Karpas-422 (cell line): ENCODE results near the gene PCDHGC4. TPM values are rescaled to one million over a fixed set of nuclear protein-coding genes. Genes with fewer than 3 reads are reported as not detected.
A peak's percentile ranks its signal among the peaks of the same experiment; 100 is the strongest.

Experiments used
- DNase-seq: peaks from one replicate; pipeline ENCODE4 v3.0.0-alpha.2; 2015
- H2AFZ ChIP-seq: fragments of 200-600 bp; sonication (generic); 2 replicates; pipeline ENCODE4 v1.6.1; 2014; ENCODE audit warnings: antibody characterized with exemption, low read length, mixed read lengths
- H3K27ac ChIP-seq: fragments of 200-600 bp; sonication (generic); 2 replicates; pipeline ENCODE4 v1.5.1; 2014; ENCODE audit warnings: mild to moderate bottlenecking, low read length, moderate library complexity
- H3K27me3 ChIP-seq: fragments of 200-600 bp; sonication (generic); 2 replicates; pipeline ENCODE4 v1.6.1; 2014; ENCODE audit warnings: low read length, mixed read lengths
- H3K36me3 ChIP-seq: fragments of 200-600 bp; sonication (generic); 2 replicates; pipeline ENCODE4 v1.6.1; 2014; ENCODE audit warnings: low read length, mixed read lengths; ENCODE audit not compliant: insufficient read depth
- H3K4me1 ChIP-seq: fragments of 200-600 bp; sonication (generic); 2 replicates; pipeline ENCODE4 v1.6.1; 2014; ENCODE audit warnings: mild to moderate bottlenecking, low read length, mixed read lengths
- H3K4me2 ChIP-seq: fragments of 200-600 bp; sonication (generic); 2 replicates; pipeline ENCODE4 v1.6.1; 2014; ENCODE audit warnings: low read length, low read depth, mild to moderate bottlenecking; ENCODE audit not compliant: poor library complexity, severe bottlenecking
- H3K4me3 ChIP-seq: fragments of 200-600 bp; sonication (generic); 2 replicates; pipeline ENCODE4 v1.5.1; 2014; ENCODE audit warnings: mild to moderate bottlenecking, antibody characterized with exemption, low read length, mixed read lengths
- H3K79me2 ChIP-seq: fragments of 200-600 bp; sonication (generic); 2 replicates; pipeline ENCODE4 v1.6.1; 2014; ENCODE audit warnings: mild to moderate bottlenecking, low read length, mixed read lengths
- H3K9ac ChIP-seq: fragments of 200-600 bp; sonication (generic); 2 replicates; pipeline ENCODE4 v1.6.0; 2014; ENCODE audit warnings: low read length
- H3K9me2 ChIP-seq: fragments of 200-600 bp; sonication (generic), shearing (Covaris generic); replicated peaks from 2 replicates; pipeline ENCODE4 v1.6.0; 2014; ENCODE audit warnings: mild to moderate bottlenecking, low read length, moderate library complexity; ENCODE audit not compliant: insufficient read depth
- H3K9me3 ChIP-seq: fragments of 300-700, 200-600 bp; sonication (generic); 2 replicates; pipeline ENCODE4 v1.6.1; 2014; ENCODE audit warnings: low read length, mixed read lengths
- H4K20me1 ChIP-seq: fragments of 200-600 bp; sonication (generic); 2 replicates; pipeline ENCODE4 v1.6.1; 2014; ENCODE audit warnings: mild to moderate bottlenecking, antibody characterized with exemption, low read length, low read depth; ENCODE audit not compliant: insufficient read depth
- total RNA-seq: library from RNA; depleted of rRNA; stranded (reverse); fragments of >200 nt; shearing (Covaris generic); gene quantifications from 2 replicates; pipeline ENCODE4 v1.2.3, GENCODE V29; 2014; ENCODE audit warnings: low replicate concordance; rRNA removed

PCDHGC4 gene
- total RNA-seq, 1 experiment from 2014 or later = 11.8 TPM

DNA sequence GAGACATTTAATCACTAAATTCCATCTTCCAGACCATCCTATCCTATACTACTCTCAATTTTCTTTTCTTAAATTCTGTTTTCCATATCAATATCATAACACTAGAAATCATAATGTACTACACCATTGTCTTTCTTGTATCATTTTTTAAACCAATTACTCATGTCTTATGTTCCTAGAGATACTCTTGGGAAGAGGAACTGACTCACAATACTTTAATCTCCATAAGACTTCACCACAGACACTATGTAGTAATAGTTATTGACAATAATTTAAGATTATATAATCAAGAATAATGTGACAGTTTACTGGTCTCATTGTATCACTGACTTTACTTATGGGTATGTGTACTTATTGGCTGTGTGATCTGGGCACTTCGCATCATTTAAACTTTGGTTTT, 47.9 kb downstream of the PCDHGC4 start:
- Histone ChIP-seq H3K4me2 (no peak overlapping the region), H3K4me1 (peaks cover 67% of the 10 kb centered on the region), H4K20me1 (no peaks in the 10 kb centered on the region), H3K9ac (no peak overlapping the region), H2AFZ (no peak overlapping the region), H3K27ac (peak overlapping the region; percentile 100), H3K9me3 (no peaks in the 10 kb centered on the region), H3K27me3 (no peaks in the 10 kb centered on the region), H3K36me3 (peaks cover 44% of the 10 kb centered on the region), H3K79me2 (peaks cover 24% of the 10 kb centered on the region), H3K9me2 (no peaks in the 10 kb centered on the region), H3K4me3 (no peak overlapping the region)
- DNase-seq = no peak

DNA sequence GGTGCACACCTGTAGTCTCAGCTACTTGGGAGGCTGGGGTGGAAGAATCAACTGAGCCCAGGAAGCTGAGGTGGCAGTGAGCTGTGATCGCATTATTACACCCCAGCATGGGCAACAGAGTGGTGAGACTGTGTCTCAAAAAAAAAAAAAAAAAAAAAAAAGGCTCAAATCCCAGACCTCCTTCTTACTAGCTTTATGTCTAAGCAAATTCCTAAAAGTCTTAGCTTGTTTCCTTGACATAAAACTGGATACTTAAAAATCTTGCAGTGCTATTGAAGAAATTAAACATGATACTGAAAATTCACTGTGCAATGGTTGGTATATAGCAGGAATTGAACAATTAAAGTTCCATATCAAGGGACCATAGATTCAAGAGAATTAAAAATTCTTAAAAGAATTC, 49.1 kb downstream of the PCDHGC4 start:
- no peaks in the 10 kb centered on the region for H3K9me3 ChIP-seq
- DNase-seq = no peak
- H3K36me3 ChIP-seq = peaks cover 32% of the 10 kb centered on the region
- peak overlapping the region; percentile 100 for H3K27ac ChIP-seq
- H2AFZ ChIP-seq = no peak overlapping the region
- H3K4me3 ChIP-seq = no peak overlapping the region
- H3K79me2 ChIP-seq = peaks cover 17% of the 10 kb centered on the region
- H3K9me2 ChIP-seq = no peaks in the 10 kb centered on the region
- H3K27me3 ChIP-seq = no peaks in the 10 kb centered on the region
- H3K9ac ChIP-seq = no peak overlapping the region
- no peaks in the 10 kb centered on the region for H4K20me1 ChIP-seq
- H3K4me2 ChIP-seq = no peak overlapping the region
- peaks cover 55% of the 10 kb centered on the region for H3K4me1 ChIP-seq

DNA sequence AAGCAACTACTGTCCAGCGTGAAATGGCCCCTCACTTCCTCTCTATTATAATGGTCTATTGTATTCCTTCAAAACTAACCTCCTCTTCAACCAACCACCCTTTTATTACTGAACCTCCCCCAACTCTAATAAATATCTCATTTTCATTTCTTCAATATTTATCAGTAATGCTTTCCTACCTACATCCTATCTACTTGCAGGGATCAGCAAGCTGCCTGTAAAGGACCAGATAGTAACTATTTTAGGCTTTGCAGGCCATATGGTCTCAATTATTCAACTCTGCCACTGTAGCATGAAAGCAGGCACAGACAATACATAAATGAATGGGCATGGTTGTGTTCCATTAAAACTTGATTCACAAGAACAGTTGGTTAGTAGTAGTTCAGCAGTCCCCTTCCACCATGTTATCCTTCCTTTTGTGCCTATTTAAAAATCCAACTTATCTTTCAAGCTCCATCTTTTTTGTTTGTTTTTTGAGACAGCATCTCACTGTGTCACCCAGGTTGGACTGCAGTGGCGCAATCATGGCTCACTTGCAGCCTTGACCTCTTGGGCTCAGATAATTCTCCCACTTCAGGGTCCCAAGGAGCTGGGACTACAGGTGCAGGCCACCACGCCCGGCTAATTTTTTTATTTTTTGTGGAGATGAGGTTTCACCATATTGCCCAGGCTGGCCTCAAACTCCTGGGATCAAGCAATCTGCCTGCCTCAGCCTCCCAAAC, 49.8 kb downstream of the PCDHGC4 start:
- DNase-seq = no peak
- Histone ChIP-seq H3K79me2 (peaks cover 10% of the 10 kb centered on the region; the same call in 1 of the 2 replicates), H3K27ac (peak overlapping the region; percentile 100), H3K4me2 (no peak overlapping the region), H2AFZ (no peak overlapping the region), H3K4me1 (peaks cover 47% of the 10 kb centered on the region), H4K20me1 (no peaks in the 10 kb centered on the region), H3K9ac (no peak overlapping the region), H3K27me3 (no peaks in the 10 kb centered on the region), H3K9me2 (no peaks in the 10 kb centered on the region), H3K4me3 (no peak overlapping the region), H3K9me3 (no peaks in the 10 kb centered on the region), H3K36me3 (peaks cover 31% of the 10 kb centered on the region)

Other genes starting within 250 kb of the PCDHGC4 start
- 0.25 TPM in 1 of 2 replicates, not detected in the other for gene PCDHB15, start 239.6 kb upstream of the PCDHGC4 start, total RNA-seq
- gene SLC25A2, start 181.0 kb upstream of the PCDHGC4 start, total RNA-seq = 0.65 and 0.82 TPM in 2 replicates
- 70.0 and 85.9 TPM in 2 replicates for gene TAF7, start 164.2 kb upstream of the PCDHGC4 start, total RNA-seq
- 0.48 and 1.2 TPM in 2 replicates for gene PCDHGA1, start 154.5 kb upstream of the PCDHGC4 start, total RNA-seq
- 0.04 TPM in 1 of 2 replicates, not detected in the other for gene PCDHGA2, start 146.3 kb upstream of the PCDHGC4 start, total RNA-seq
- gene PCDHGA3, start 141.2 kb upstream of the PCDHGC4 start, total RNA-seq = not detected in 2 replicates
- 14.0 and 15.3 TPM in 2 replicates for gene PCDHGB1, start 134.9 kb upstream of the PCDHGC4 start, total RNA-seq
- 11.1 and 13.5 TPM in 2 replicates for gene PCDHGA4, start 130.0 kb upstream of the PCDHGC4 start, total RNA-seq
- 9.8 and 11.5 TPM in 2 replicates for gene PCDHGB2, start 125.0 kb upstream of the PCDHGC4 start, total RNA-seq
- 8.8 and 9.7 TPM in 2 replicates for gene PCDHGA5, start 120.9 kb upstream of the PCDHGC4 start, total RNA-seq
- 19.5 and 22.7 TPM in 2 replicates for gene PCDHGB3, start 114.8 kb upstream of the PCDHGC4 start, total RNA-seq
- gene PCDHGA6, start 111.1 kb upstream of the PCDHGC4 start, total RNA-seq = 10.9 and 14.5 TPM in 2 replicates
- 8.4 and 11.5 TPM in 2 replicates for gene PCDHGA7, start 102.3 kb upstream of the PCDHGC4 start, total RNA-seq
- gene PCDHGB4, start 97.3 kb upstream of the PCDHGC4 start, total RNA-seq = 6.3 and 10.0 TPM in 2 replicates
- 8.8 and 9.6 TPM in 2 replicates for gene PCDHGA8, start 92.4 kb upstream of the PCDHGC4 start, total RNA-seq
- gene PCDHGB5, start 87.1 kb upstream of the PCDHGC4 start, total RNA-seq = 17.0 and 26.4 TPM in 2 replicates
- 13.0 and 15.7 TPM in 2 replicates for gene PCDHGA9, start 82.3 kb upstream of the PCDHGC4 start, total RNA-seq
- 5.5 and 8.8 TPM in 2 replicates for gene PCDHGB6, start 77.0 kb upstream of the PCDHGC4 start, total RNA-seq
- 8.5 and 11.2 TPM in 2 replicates for gene PCDHGA10, start 72.0 kb upstream of the PCDHGC4 start, total RNA-seq
- 6.3 and 10.4 TPM in 2 replicates for gene PCDHGB7, start 67.4 kb upstream of the PCDHGC4 start, total RNA-seq
- 9.3 and 10.4 TPM in 2 replicates for gene PCDHGA11, start 64.0 kb upstream of the PCDHGC4 start, total RNA-seq
- 6.6 and 7.8 TPM in 2 replicates for gene PCDHGA12, start 54.5 kb upstream of the PCDHGC4 start, total RNA-seq
- gene PCDHGC3, start 9.1 kb upstream of the PCDHGC4 start, total RNA-seq = 61.3 and 75.2 TPM in 2 replicates
- 5.1 and 5.8 TPM in 2 replicates for gene PCDHGC5, start 4.1 kb downstream of the PCDHGC4 start, total RNA-seq
- gene DIAPH1, start 134.0 kb downstream of the PCDHGC4 start, total RNA-seq = 147 and 181 TPM in 2 replicates
- 96.0 and 128 TPM in 2 replicates for gene HDAC3, start 151.8 kb downstream of the PCDHGC4 start, total RNA-seq
- 20.4 and 48.3 TPM in 2 replicates for gene RELL2, start 152.0 kb downstream of the PCDHGC4 start, total RNA-seq
- 14.6 and 19.3 TPM in 2 replicates for gene FCHSD1, start 166.4 kb downstream of the PCDHGC4 start, total RNA-seq
- 0.07 TPM in 1 of 2 replicates, not detected in the other for gene ARAP3, start 197.2 kb downstream of the PCDHGC4 start, total RNA-seq